Activated naive CD4-positive, alpha-beta T cell (primary cell): Measurements from ENCODE around the gene SHISAL1.
"Not testable (repeated sequence)": the region's sequence is repeated elsewhere in the genome, so short reads cannot be mapped to it uniquely, and the experiment has no call there.

Experiments used
- DNase-seq, 4 experiments: peaks; one replicate each; lab custom pipeline; 2025; lab: John Stamatoyannopoulos, UW

SHISAL1 gene

GRCh38 chr22:44328326-44328725 lies 15.6 kb upstream of the SHISAL1 start:
- DNase-seq = no peak

GRCh38 chr22:44326491-44326885 lies 13.7 kb upstream of the SHISAL1 start:
- DNase-seq = no peak

GRCh38 chr22:44325718-44326490 lies 13.2 kb upstream of the SHISAL1 start:
- DNase-seq = no peak

- DNase-seq = not testable (repeated sequence)
Observed at GRCh38 chr22:44323140-44323790, 10.5 kb upstream of the SHISAL1 start.

GRCh38 chr22:44319685-44320084 lies 6.9 kb upstream of the SHISAL1 start:
- DNase-seq = no peak

GRCh38 chr22:44318751-44319150 lies 6.0 kb upstream of the SHISAL1 start:
- DNase-seq = no peak

GRCh38 chr22:44317886-44318637 lies 5.3 kb upstream of the SHISAL1 start:
- DNase-seq = no peak

- no peak for DNase-seq
Observed at GRCh38 chr22:44317123-44317444, 4.3 kb upstream of the SHISAL1 start.

- DNase-seq = no peak
Observed at GRCh38 chr22:44316393-44317122, 3.8 kb upstream of the SHISAL1 start.

- no peak for DNase-seq
Observed at GRCh38 chr22:44314425-44315067, 1.8 kb upstream of the SHISAL1 start.

- DNase-seq = no peak
Observed at GRCh38 chr22:44313385-44314006, 745 bp upstream of the SHISAL1 start.

- DNase-seq = no peak
Observed at GRCh38 chr22:44311855-44312170, 938 bp downstream of the SHISAL1 start.

GRCh38 chr22:44311104-44311854 lies 1.5 kb downstream of the SHISAL1 start:
- no peak for DNase-seq

- no peak for DNase-seq
Observed at GRCh38 chr22:44309647-44310046, 3.1 kb downstream of the SHISAL1 start.

GRCh38 chr22:44309137-44309536 lies 3.6 kb downstream of the SHISAL1 start:
- no peak for DNase-seq

GRCh38 chr22:44307509-44308169 lies 5.1 kb downstream of the SHISAL1 start:
- DNase-seq = no peak

GRCh38 chr22:44305888-44306287 lies 6.9 kb downstream of the SHISAL1 start:
- DNase-seq = no peak

GRCh38 chr22:44305455-44305854 lies 7.3 kb downstream of the SHISAL1 start:
- DNase-seq = no peak

- no peak for DNase-seq
Observed at GRCh38 chr22:44304911-44305310, 7.8 kb downstream of the SHISAL1 start.

- no peak for DNase-seq
Observed at GRCh38 chr22:44304354-44304753, 8.4 kb downstream of the SHISAL1 start.
